Measurements from ENCODE around the gene FTH1.

DNA sequence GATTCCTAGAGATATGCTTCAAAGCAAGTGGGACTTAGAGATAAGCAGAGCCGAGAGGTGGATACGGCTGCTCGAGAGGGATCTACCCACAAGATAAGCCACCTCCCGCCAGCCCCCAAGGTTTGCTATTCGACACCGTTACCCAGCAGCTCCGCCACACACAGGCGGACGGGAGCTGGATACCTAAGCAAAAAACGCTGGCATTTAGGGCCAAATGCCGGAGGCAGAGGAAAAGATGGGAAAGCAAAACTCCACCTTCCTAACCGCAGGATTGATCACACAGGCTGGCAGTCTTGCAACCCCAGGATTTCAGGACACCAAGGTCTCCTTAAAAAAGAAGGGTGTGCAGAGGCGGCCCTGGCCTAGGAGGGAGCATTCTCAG is 709 bp downstream of the FTH1 start:
- TF ChIP-seq, protein P1, sequence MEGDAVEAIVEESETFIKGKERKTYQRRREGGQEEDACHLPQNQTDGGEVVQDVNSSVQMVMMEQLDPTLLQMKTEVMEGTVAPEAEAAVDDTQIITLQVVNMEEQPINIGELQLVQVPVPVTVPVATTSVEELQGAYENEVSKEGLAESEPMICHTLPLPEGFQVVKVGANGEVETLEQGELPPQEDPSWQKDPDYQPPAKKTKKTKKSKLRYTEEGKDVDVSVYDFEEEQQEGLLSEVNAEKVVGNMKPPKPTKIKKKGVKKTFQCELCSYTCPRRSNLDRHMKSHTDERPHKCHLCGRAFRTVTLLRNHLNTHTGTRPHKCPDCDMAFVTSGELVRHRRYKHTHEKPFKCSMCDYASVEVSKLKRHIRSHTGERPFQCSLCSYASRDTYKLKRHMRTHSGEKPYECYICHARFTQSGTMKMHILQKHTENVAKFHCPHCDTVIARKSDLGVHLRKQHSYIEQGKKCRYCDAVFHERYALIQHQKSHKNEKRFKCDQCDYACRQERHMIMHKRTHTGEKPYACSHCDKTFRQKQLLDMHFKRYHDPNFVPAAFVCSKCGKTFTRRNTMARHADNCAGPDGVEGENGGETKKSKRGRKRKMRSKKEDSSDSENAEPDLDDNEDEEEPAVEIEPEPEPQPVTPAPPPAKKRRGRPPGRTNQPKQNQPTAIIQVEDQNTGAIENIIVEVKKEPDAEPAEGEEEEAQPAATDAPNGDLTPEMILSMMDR (IDR thresholded peaks at IDR 0.05; ENCODE audit: low read depth, low read length, poor library complexity, severe bottlenecking), result no peak
- TF ChIP-seq EZH2phosphoT487 (IDR thresholded peaks at IDR 0.05; ENCODE audit: borderline replicate concordance, low read length), result no peak

Data from DOHH2 (cell line).